GM23338 (cell line): ENCODE measurements around the gene PRSS27. TPM values are rescaled to one million over a fixed set of nuclear protein-coding genes. Genes with fewer than 3 reads are reported as not detected.

Experiments
- ETS1 ChIP-seq: IDR thresholded peaks from 2 replicates; pipeline ENCODE4 v1.6.1; 2016; ENCODE audit warnings: antibody characterized with exemption
- EZH2 ChIP-seq: fragments of 200-600 bp; sonication (generic); IDR thresholded peaks from one replicate; pipeline ENCODE4 v1.8.0; 2017; ENCODE audit warnings: antibody characterized with exemption, mild to moderate bottlenecking, low read depth; ENCODE audit not compliant: unreplicated experiment
- EZH2phosphoT487 ChIP-seq: fragments of 200-600 bp; sonication (generic); IDR thresholded peaks from one replicate; pipeline ENCODE4 v1.8.1; 2018; ENCODE audit warnings: antibody characterized with exemption; ENCODE audit not compliant: unreplicated experiment
- JUNB ChIP-seq: IDR thresholded peaks from one replicate; pipeline ENCODE4 v1.6.1; 2016; ENCODE audit warnings: antibody characterized with exemption; ENCODE audit not compliant: unreplicated experiment
- NANOG ChIP-seq: IDR thresholded peaks from 2 replicates; pipeline ENCODE4 v1.6.1; 2016; ENCODE audit warnings: antibody characterized with exemption, borderline replicate concordance
- ZNF114 ChIP-seq: fragments of 250-450 bp; sonication (Bioruptor Pico); IDR thresholded peaks from 2 replicates; pipeline ENCODE4 v1.5.0; 2020; ENCODE audit warnings: mild to moderate bottlenecking, moderate library complexity
- polyA plus RNA-seq: library from polyadenylated mRNA; unstranded; fragments of >200 nt; fragmentation: Nextera tagmentation; extraction: Ambion mirVana; gene quantifications from 2 replicates; pipeline ENCODE4 v1.2.1, GENCODE V29; 2016
- total RNA-seq: library from RNA; depleted of rRNA; stranded (reverse); fragments of >200 nt; shearing (Covaris generic); gene quantifications from 2 replicates; pipeline ENCODE4 v1.2.3, GENCODE V29; 2014
- TF ChIP-seq, protein P1 (sequence below): fragments of 250-450 bp; sonication (Bioruptor Pico); IDR thresholded peaks from 2 replicates; pipeline ENCODE4 v1.5.0; 2020; ENCODE audit warnings: mild to moderate bottlenecking, moderate library complexity

The PRSS27 gene
- total and polyA plus RNA-seq, 2 experiments from 2014 or later = 0.73 to 1.6 TPM

- TF ChIP-seq, protein P1, sequence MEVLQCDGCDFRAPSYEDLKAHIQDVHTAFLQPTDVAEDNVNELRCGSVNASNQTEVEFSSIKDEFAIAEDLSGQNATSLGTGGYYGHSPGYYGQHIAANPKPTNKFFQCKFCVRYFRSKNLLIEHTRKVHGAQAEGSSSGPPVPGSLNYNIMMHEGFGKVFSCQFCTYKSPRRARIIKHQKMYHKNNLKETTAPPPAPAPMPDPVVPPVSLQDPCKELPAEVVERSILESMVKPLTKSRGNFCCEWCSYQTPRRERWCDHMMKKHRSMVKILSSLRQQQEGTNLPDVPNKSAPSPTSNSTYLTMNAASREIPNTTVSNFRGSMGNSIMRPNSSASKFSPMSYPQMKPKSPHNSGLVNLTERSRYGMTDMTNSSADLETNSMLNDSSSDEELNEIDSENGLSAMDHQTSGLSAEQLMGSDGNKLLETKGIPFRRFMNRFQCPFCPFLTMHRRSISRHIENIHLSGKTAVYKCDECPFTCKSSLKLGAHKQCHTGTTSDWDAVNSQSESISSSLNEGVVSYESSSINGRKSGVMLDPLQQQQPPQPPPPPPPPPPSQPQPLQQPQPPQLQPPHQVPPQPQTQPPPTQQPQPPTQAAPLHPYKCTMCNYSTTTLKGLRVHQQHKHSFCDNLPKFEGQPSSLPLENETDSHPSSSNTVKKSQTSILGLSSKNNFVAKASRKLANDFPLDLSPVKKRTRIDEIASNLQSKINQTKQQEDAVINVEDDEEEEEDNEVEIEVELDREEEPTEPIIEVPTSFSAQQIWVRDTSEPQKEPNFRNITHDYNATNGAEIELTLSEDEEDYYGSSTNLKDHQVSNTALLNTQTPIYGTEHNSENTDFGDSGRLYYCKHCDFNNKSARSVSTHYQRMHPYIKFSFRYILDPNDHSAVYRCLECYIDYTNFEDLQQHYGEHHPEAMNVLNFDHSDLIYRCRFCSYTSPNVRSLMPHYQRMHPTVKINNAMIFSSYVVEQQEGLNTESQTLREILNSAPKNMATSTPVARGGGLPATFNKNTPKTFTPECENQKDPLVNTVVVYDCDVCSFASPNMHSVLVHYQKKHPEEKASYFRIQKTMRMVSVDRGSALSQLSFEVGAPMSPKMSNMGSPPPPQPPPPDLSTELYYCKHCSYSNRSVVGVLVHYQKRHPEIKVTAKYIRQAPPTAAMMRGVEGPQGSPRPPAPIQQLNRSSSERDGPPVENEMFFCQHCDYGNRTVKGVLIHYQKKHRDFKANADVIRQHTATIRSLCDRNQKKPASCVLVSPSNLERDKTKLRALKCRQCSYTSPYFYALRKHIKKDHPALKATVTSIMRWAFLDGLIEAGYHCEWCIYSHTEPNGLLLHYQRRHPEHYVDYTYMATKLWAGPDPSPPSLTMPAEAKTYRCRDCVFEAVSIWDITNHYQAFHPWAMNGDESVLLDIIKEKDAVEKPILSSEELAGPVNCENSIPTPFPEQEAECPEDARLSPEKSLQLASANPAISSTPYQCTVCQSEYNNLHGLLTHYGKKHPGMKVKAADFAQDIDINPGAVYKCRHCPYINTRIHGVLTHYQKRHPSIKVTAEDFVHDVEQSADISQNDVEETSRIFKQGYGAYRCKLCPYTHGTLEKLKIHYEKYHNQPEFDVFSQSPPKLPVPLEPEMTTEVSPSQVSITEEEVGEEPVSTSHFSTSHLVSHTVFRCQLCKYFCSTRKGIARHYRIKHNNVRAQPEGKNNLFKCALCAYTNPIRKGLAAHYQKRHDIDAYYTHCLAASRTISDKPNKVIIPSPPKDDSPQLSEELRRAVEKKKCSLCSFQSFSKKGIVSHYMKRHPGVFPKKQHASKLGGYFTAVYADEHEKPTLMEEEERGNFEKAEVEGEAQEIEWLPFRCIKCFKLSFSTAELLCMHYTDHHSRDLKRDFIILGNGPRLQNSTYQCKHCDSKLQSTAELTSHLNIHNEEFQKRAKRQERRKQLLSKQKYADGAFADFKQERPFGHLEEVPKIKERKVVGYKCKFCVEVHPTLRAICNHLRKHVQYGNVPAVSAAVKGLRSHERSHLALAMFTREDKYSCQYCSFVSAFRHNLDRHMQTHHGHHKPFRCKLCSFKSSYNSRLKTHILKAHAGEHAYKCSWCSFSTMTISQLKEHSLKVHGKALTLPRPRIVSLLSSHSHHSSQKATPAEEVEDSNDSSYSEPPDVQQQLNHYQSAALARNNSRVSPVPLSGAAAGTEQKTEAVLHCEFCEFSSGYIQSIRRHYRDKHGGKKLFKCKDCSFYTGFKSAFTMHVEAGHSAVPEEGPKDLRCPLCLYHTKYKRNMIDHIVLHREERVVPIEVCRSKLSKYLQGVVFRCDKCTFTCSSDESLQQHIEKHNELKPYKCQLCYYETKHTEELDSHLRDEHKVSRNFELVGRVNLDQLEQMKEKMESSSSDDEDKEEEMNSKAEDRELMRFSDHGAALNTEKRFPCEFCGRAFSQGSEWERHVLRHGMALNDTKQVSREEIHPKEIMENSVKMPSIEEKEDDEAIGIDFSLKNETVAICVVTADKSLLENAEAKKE (CRISPR knock-in tag) = no peak
- TF ChIP-seq EZH2phosphoT487 (no peak), NANOG (no peak), EZH2 (no peak), JUNB (no peak), ZNF114 (CRISPR knock-in tag) (no peak), ETS1 (no peak)
Observed at GRCh38 chr16:2698965-2699750, 20.9 kb downstream of the PRSS27 start (continued).
